ENCODE results near the gene DNAH1.

Gene DNAH1

DNA sequence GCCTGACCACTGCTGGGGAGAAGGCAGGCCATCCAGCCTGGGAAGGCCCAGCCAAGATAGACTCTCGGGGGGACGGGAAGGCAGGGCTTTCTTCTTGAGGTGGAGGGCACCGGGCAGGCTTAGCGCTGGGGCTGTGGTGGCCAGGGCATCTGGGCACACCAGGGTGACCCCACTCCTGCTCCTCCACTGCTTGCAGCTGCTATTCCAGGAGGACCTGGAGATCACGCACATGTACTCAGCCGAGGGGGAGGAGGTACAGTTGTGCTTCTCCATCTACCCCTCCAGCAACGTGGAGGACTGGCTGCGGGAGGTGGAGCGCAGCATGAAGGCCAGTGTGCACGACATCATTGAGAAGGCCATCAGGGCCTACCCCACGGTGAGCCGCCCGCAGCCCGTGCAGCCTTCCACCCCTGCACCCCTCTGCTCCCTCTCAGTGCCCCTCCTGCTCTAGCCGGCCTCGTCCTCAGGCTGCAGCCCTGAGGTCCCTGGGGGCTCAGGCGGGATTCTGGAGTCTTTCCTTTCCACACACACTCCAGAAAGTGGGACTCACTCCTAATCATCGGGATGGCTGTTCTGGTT, 42.3 kb downstream of the DNAH1 start:
- DNase-seq: no peak
- TF ChIP-seq GATA1 (IDR thresholded peaks at IDR 0.05; ENCODE audit: low read depth, low read length) (no peak), POLR2A (IDR thresholded peaks at IDR 0.05; ENCODE audit: low read length) (no peak)

DNA sequence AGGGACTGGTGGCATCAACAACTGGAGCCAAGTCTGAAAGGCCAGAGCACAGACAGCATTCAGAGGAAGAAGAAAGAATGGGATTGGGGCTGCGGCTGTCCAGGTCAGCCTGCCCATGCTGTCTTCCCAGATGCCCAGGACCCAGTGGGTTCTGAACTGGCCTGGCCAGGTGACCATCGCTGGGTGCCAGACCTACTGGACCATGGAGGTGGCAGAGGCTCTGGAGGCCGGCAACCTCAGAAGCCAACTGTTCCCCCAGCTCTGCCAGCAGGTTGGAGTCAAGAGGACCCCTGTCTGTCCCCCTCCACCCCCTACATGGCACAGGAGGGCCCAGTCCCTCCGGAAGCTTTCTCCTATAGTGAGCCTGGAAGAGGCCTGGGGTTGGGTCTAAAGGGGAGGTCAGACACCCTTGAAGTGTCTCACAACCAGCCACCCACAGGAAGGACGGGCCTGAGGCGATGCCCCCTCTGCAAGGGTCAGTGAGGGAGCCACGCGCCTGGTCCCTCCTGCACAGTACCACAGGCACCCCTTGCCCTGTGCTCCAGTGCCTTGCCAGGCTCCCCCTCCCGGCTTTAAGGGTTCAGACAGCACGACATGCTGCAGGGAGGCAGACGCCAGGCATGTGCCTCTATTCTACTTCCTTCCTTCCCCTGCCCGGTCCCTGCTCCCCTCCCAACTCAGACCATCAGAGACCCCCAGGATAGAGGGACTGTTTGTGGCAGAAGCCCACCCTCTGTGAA, 43.2 kb downstream of the DNAH1 start:
- TF ChIP-seq POLR2A (IDR thresholded peaks at IDR 0.05; ENCODE audit: low read length) (no peak), GATA1 (IDR thresholded peaks at IDR 0.05; ENCODE audit: low read depth, low read length) (no peak)
- no peak for DNase-seq

DNA sequence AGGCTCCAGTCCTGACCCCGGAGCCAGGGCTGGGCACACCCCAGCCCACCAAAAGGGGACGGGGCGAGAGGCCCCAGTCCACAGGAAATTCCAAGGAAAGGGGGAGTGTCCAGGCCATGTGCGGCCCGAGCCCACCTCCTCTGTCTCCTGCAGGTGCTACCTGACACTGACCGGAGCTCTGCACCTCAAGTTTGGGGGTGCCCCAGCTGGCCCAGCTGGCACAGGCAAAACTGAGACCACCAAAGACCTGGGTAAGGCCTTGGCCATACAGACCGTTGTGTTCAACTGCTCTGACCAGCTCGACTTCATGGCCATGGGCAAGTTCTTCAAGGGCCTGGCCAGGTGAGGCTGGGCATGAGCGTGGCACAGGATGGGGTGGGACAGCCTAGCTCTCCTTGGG, 44.9 kb downstream of the DNAH1 start:
- no peak for DNase-seq
- no peak for TF ChIP-seq POLR2A (IDR thresholded peaks at IDR 0.05; ENCODE audit: low read length)
- TF ChIP-seq GATA1 (IDR thresholded peaks at IDR 0.05; ENCODE audit: low read depth, low read length): no peak

DNA sequence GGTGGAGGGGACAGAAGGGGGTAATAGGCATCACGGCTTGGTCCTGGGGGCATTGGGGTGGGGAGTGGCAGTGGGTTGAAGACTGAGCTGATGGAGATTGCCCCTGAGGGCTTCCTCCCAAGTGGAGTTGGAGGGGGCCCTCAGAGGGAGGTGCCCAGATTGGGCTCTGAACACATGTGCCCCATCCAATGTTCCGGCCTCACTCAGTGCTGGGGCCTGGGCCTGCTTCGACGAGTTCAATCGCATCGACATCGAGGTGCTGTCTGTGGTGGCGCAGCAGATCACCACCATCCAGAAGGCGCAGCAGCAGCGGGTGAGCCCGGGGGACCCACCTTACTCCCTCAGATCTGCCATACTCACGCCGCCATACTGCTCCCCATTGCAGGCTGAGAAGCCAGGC, 45.3 kb downstream of the DNAH1 start:
- TF ChIP-seq POLR2A (IDR thresholded peaks at IDR 0.05; ENCODE audit: low read length): no peak
- TF ChIP-seq GATA1 (IDR thresholded peaks at IDR 0.05; ENCODE audit: low read depth, low read length): no peak
- no peak for DNase-seq

DNA sequence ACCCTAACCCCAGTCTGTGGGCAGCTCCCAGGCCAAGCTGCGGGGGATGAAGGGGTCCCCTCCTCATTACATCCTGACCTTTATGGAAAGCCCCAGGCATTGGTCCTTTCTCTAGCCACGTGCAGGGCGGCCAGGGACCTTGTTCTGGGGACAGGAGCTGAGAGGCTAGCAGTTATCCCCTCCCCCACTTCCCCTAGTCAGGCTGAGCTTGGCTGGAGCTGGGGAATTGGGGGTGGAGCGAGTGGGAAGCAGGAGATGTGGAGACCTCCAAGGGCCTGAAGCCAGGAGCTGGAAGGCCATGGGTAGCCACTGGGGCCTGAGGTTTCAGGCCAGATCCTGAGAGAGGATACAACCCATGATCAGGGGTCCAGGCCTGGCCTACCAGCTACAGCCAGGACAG, 45.8 kb downstream of the DNAH1 start:
- TF ChIP-seq GATA1 (IDR thresholded peaks at IDR 0.05; ENCODE audit: low read depth, low read length): no peak
- TF ChIP-seq POLR2A (IDR thresholded peaks at IDR 0.05; ENCODE audit: low read length): no peak
- no peak for DNase-seq

DNA sequence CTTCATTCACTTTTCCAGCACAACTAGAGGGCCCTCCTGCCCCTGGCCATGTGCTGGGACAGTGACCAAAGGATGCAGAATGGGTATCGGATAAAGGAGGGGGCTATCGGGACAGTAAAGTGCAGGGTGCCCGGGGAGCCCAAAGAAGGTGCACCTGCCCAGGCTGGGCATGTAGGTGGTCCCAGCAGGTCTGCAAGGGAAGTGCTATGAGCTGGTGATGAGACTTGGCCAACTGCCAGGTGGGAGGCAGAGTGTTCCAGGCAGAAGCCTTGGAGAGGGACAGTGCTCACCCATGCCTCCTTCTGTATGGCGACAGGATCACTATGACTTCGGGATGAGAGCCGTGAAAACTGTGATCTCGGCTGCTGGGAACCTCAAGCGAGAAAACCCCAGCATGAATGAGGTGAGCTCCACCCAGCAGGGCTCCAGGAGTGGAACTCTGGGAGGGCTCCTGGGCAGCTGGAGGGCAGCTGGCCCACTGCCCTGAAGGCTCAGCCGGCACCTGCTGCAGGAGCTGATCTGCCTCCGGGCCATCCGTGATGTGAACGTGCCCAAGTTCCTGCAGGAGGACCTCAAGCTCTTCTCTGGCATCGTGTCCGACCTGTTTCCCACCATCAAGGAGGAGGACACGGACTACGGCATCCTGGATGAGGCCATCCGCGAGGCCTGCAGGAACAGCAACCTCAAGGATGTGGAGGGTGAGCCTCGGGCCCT, 48.4 kb downstream of the DNAH1 start:
- DNase-seq: no peak
- TF ChIP-seq GATA1 (IDR thresholded peaks at IDR 0.05; ENCODE audit: low read depth, low read length): no peak
- no peak for TF ChIP-seq POLR2A (IDR thresholded peaks at IDR 0.05; ENCODE audit: low read length)

DNA sequence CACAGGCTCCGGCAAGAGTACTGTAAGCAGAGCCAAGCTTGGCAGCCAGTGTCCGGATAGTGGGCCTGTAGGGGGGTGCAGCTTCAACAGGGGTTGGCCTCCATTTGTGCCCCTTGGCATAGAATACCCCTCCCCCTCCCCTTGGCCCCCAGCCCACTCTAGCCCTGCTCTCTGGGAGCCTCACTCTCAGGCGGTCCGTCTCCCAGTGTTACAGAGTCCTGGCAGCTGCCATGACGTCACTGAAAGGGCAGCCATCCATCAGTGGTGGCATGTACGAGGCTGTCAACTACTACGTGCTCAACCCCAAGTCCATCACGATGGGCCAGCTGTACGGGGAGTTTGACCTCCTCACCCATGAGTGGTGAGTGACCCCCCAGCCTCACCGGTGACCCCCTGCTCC, 50.4 kb downstream of the DNAH1 start:
- no peak for DNase-seq
- TF ChIP-seq POLR2A (IDR thresholded peaks at IDR 0.05; ENCODE audit: low read length) (no peak), GATA1 (IDR thresholded peaks at IDR 0.05; ENCODE audit: low read depth, low read length) (no peak)

DNA sequence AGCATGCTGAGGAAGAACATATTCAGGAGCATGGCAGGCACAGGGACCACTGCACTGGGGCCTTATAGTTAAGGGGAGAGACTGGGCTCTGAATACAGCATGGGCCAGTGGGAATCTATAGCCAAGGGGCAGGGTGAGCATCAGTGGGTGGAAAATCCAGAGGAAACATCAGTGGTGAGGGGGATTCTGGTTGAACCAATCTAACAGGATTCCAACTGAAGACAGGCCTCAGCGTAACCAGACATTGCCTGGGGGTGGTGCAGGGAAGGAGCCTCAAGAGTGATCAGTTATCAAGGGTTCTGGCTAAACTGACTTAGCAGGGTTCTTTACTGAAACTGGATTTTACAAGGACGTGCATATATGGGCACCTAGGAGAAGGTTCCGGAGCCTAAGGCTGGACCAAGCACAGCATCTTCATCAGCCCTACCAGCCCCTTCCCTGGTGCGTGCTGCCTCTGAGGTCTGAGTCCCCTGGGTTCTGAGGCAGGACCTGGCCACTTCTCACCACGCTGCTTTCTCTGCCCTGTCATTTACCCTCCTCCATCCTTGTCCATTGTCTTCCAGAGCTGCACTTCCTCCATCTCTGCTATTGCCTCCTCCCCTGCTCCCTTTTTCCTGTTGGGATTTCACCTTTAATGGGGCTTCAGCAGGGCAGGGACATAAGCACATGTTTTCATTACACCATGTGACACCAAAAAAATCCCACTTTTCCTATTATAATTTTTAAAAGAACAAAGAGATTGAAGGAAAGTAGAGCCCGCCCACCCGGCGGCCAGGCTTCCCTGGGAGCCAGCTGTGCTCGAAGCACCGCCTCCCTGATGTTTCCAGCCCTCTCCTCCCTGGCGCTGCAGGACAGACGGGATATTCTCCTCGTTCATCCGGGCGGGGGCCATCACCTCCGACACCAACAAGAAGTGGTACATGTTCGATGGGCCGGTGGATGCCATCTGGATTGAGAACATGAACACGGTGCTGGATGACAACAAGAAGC, 52.1 kb downstream of the DNAH1 start:
- DNase-seq: no peak
- TF ChIP-seq POLR2A (IDR thresholded peaks at IDR 0.05; ENCODE audit: low read length) (no peak), GATA1 (IDR thresholded peaks at IDR 0.05; ENCODE audit: low read depth, low read length) (no peak)

DNA sequence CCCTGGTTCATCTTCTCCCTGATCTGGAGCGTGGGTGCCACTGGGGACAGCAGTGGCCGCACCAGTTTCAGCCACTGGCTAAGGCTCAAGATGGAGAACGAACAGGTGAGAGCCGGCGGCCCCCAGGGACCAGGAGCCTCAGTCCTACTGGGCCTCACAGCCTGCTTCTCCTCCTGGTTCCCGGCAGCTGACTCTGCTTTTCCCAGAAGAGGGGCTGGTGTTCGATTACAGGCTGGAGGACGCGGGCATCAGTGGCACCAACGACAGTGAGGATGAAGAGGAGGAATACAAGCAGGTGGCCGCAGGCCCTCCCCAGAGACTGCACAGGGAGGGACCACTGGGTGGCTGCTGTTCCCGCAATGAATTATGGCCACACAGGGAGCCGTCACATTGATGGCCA, 54.4 kb downstream of the DNAH1 start:
- TF ChIP-seq GATA1 (IDR thresholded peaks at IDR 0.05; ENCODE audit: low read depth, low read length) (no peak), POLR2A (IDR thresholded peaks at IDR 0.05; ENCODE audit: low read length) (no peak)
- no peak for DNase-seq

DNA sequence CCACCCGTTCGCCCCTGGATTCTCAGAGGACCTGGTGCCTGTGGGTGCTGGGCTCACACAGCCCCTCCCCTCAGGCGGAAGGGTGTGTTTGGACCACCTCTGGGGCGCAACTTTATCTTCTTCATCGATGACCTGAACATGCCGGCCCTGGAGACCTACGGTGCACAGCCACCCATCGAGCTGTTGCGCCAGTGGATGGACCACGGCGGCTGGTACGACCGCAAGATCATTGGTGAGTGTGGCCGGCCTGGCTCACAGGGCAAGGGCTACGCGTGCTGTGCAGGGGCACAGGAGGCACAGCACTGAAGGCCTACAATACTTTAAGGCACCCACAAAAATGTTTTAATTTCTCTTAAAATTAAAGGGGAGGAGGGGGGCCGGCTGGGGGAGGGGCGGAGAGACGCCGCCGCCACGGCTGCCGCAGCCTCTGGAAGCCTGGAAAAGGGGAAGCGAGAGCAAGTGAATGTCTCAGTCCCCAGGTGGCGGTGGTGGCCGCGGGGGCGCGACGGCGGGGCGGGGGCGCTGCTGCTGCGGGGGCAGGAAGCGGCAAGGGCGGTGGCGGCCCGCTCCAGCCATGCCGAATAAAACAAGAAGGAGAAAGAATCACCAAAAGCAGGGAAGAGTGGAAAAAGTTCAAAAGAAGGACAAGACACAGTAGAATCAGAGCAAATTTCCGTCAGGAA, 56.8 kb downstream of the DNAH1 start:
- peak in 1 of 2 experiments; percentile 31 for DNase-seq
- TF ChIP-seq GATA1 (IDR thresholded peaks at IDR 0.05; ENCODE audit: low read depth, low read length) (no peak), POLR2A (IDR thresholded peaks at IDR 0.05; ENCODE audit: low read length) (no peak)

DNA sequence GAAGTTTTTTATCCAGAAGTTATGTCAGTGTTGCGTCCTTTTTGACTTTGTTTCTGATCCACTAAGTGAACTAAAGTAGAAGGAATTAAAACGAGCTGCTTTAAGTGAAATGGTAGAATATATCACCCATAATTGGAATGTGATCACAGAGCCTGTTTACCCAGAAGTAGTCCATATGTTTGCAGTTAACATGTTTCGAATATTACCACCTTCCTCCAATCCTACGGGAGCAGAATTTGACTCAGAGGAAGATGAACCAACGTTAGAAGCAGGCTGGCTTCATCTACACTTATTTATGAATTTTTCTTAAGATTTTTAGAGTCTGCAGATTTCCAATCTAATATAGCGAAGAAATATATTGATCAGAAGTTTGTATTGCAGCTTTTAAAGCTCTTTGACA, 57.6 kb downstream of the DNAH1 start:
- DNase-seq: no peak
- TF ChIP-seq POLR2A (IDR thresholded peaks at IDR 0.05; ENCODE audit: low read length): no peak
- TF ChIP-seq GATA1 (IDR thresholded peaks at IDR 0.05; ENCODE audit: low read depth, low read length): no peak

DNA sequence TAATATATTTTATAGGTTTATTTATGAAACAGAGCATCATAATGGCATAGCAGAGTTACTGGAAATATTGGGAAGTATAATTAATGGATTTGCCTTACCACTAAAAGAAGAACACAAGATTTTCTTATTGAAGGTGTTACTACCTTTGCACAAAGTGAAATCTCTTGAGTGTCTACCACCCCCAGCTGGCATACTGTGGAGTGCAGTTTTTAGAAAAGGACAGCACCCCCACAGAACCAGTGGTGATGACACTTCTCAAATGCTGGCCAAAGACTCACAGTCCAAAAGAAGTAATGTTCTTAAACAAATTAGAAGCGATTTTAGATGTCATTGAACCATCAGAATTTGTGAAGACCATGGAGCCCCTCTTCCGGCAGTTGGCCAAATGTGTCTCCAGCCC, 58.1 kb downstream of the DNAH1 start:
- peak in 1 of 2 experiments; percentile 10 for DNase-seq
- TF ChIP-seq POLR2A (IDR thresholded peaks at IDR 0.05; ENCODE audit: low read length): no peak
- no peak for TF ChIP-seq GATA1 (IDR thresholded peaks at IDR 0.05; ENCODE audit: low read depth, low read length)

DNA sequence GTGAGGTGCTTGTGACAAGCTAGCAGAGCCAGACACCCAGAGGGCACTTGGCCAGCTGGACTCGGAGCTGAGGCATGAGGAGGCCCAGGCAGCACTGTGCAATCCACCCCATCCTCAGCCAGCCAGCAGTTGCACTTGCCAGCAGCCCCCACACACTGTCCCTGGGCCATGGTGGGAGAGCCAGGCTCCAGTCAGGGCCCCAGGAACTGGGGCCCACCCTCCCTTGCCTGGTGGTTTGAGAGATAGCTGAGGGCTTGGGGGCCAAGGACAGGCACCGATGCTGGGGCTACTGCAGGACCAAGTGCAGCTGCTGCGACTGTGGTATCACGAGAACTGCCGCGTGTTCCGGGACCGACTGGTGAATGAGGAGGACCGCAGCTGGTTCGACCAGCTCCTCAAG, 63.5 kb downstream of the DNAH1 start:
- TF ChIP-seq GATA1 (IDR thresholded peaks at IDR 0.05; ENCODE audit: low read depth, low read length) (no peak), POLR2A (IDR thresholded peaks at IDR 0.05; ENCODE audit: low read length) (no peak)
- peak; percentile 47 to 59 for DNase-seq
